ENCODE results near the gene LDB2.

GRCh38 chr4:16741287-16741686 is 157.2 kb downstream of the LDB2 start:
- TF ChIP-seq CTCF (IDR thresholded peaks at IDR 0.05; ENCODE audit: insufficient read depth, low read depth, low read length) (no peak), EZH2 (IDR thresholded peaks at IDR 0.05; ENCODE audit: insufficient read depth, low read length) (no peak)

All from astrocyte (in vitro differentiated cells and primary cell).